GM21447 (cell line): Measurements from ENCODE around the gene GALNT8.

Source experiments
- ATAC-seq: cut with Tn5 transposase; IDR thresholded peaks from one replicate; pipeline ENCODE4 v1.9.1; 2021; ENCODE audit not compliant: unreplicated experiment

The GALNT8 gene

DNA sequence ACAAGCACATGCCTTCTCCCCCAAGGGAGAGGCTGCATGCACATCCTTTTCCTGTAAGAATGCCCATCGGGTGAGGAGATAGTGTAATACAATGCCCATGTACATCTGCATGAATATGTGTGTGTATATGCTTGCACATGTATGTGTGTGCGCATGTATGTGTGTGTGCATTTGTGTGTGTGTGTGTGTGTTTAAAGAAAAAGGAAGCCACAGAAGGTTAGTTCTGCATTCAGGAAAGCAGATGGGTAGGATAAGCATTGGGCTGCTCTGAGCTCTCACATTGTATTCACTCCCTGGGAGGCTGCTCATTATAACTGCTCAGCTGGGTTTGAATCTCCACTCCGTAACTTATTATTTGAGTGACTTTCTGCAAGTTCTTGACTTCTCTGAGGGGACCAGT, 74.3 kb downstream of the GALNT8 start:
- ATAC-seq: no peak

DNA sequence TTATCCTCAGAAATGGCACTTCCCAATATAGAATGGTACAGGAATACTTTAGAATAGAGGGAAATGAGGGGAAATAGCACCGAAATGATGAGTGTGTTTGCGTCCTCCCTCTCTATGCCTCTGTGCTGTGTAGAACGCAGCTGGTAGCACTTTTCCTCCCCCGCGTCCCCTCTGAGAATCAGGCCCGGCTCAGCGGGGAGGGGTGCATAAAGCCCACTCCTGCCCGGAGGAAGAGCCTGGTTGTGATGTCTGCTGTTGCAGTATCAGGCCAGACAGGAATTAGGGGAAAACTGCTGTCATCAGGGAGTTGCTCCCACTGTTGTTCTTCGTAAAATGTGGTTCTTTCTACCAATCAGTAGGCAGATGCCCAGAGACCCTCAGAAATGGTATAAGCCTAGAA, 76.0 kb downstream of the GALNT8 start:
- no peak for ATAC-seq

DNA sequence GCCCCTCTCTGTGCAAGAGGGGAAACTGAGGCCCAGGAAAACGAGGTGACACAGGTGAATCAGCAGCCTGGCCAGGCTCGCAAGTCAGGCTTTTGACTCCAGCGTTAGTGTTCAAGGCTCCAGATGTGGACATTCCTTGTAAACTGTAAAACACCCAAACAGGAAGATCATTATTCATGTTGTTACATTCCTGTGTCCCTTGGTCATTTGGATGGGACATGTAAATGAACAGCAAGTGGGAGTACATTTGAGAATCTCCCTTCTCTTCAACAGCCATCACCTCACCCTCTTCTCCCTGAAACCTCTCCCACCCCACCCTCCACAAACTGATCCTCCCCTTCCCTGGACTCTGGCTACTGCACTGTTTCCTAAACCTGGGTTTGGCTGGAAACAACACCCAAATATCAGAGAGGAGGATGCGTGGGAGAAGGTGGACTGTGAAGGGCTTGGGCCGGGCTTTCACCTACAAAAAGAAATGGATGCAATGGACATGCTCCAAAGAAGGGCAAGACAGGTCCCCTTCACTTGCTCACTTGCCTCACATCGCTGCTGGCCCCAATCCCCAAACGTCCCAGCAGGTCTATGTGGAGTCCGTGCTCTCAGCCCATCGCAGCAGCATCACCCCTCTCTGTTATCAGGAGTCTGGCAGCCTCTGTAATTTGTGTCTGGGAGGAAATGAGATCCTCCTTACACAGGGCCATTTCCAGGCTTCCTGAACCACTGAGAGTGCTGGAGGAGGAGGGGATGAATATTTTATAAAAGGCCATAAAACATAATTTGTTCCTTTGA, 76.7 kb downstream of the GALNT8 start:
- no peak for ATAC-seq

DNA sequence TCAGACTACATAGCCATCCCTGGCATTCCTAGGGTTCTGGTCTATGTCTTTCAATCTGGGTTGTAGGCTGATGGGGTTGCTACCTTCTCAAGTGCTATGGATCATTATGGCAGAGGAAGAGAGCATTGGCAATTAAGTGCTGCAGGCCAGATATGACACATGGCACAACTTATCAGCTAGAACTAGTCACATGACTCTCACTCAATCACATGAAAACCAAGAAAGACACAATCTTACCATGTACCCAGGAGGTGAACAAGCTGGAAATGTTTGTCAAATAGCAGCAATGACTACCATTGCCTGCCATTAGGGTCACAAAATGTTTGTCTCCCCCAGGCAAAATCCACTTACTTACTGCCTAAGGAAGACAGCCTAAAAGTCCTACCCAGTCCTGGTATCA, 80.4 kb downstream of the GALNT8 start:
- ATAC-seq: no peak

DNA sequence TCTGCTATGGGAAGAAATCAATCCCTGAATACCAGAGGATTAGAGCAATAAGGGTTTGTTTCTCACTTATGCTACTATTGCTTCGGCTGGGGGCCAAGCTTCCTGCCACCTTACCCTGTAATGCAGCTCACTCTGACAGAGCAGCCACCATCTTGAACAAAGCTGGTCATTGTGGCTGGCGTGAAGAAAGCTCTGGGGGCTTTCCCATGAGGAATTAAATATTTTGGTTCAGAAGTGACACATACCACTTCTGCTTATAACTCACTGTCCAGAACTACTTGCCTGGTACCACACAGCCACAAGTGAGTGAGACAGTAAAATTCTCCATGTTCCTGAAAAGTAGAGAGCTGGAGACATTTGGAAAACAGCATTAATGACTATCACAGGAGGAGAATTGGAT, 82.6 kb downstream of the GALNT8 start:
- ATAC-seq: no peak

DNA sequence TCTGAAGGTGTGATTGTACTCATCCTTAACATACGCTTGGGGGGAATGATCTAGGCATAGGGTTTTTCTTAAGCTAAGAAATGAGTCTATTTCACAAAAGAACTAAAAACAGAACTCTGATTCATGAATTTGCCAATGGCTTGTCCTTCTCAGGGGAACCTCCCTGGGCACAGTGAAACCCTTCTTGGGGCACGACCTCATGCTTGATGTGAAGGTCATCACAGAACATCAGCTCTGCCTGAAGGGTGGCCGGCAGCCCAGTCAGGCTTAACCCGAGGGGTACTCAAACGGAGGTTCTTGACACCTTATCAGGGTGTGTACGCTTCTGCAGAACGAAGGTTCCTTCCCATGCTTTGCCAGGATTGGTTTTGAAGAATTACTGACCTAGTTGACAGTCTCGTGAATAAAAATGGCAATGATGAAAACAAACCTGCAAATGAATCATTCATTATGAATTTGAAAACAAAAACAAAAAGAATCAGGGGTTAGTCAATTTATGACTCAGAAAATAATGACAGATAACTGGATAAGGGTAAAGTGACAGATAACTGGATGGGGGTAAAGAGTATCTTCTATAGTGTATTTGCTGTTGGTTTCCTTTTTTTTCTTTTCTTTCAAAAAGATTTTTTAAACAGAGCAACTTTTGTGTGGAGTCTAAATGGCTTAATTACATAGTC, 86.4 kb downstream of the GALNT8 start:
- ATAC-seq: no peak

DNA sequence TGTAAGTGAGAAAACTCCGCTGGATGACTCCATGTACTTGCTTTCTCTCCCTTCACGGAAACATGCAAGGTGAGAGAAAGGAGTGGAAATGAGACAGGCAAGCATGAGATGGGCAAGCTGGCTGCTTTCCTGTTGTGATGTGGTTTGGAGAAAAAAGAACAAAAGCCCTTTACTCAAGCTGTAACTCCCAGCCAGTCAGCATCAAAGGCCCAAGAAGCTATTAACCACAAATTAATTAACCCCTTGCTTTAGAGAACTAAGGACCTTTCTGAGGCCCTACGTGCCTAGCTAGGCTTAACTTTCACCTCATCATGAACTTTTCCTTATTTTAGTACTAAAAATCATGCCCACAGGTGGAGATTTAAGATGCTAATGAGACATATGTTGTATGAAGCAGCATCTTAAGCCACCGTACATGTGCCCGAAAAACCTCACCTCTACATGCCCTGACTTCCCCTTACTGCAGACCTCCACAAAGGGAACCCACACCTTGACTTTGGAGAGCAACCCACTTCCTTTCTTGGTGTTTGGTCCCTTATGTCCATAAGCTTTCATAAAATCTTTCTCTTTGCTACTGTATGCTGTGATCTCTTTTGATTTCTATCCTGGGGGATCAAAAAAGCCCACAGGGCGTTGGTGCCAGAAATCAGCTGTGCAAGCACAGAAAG, 87.0 kb downstream of the GALNT8 start:
- no peak for ATAC-seq

DNA sequence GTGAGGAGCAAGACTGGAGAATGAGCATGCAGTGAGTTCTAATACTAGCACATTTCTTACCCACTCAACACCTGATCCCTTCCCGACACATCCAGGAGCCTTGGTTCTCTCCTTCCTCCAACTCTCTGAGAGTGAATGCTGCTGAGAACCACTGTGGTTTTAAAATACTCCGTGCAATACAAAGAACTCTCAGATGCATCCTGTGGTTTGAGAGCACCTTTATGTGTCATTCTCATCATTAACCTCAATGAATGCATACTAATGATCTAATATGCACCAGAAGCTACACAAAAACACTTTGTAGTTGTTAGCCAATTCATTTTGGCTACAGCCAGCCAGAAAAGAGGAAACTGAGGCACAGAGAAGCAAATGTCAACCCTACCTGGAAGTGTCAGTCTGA, 87.6 kb downstream of the GALNT8 start:
- no peak for ATAC-seq

DNA sequence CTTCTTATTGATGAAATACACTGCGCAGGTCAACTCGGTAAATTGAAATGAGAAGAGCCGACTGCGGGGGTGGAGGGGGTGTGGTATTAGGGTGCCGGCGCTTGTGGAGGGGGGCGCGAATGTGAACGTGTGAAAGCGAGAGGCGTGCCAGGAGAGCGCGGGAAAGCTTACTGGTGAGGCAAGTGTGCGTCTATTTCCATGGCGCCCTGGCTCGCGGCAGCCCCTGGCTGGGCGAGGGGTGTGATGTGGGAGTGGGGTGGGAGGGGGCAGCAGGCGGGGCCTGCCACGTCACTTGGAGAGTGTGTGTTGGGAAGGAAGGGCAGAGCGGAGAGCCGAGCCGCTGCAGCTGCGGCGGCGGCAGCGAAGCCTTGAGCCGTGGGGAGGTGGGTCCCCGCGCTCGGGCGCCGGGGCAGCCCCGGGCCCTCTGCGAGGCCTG, 88.8 kb downstream of the GALNT8 start:
- ATAC-seq: no peak

DNA sequence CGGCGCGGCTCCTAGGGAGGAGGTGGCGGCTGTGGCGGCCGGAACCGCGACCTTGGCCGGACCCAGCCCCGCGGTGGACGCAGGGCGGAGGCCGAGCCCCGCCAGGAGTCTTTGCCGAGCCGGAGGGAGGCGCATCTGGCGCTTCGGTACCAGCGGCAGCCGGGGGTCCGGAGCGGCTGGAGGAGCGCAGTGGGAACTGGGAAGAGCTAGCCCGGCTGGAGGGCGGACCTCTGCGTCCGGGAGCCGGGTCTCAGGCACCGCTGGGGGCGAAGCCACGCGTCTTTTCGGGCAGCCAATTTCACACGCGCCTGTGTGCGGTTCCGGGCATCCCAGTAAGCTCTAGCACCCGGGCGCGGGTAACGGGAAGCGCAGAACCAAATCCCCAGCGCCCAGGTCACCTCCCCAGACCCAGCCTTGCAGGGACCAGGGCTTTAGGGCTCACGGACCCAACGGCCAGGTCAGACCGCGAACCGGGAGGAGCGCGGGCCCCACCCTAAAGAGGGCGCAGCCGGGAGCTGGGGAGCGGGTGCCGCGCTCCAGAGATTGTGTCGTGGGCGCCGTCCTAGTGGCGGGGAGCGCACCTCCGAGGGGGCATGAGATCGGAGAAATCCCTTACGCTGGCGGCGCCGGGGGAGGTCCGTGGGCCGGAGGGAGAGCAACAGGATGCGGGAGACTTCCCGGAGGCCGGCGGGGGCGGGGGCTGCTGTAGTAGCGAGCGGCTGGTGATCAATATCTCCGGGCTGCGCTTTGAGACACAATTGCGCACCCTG, 89.4 kb downstream of the GALNT8 start:
- ATAC-seq: no peak

DNA sequence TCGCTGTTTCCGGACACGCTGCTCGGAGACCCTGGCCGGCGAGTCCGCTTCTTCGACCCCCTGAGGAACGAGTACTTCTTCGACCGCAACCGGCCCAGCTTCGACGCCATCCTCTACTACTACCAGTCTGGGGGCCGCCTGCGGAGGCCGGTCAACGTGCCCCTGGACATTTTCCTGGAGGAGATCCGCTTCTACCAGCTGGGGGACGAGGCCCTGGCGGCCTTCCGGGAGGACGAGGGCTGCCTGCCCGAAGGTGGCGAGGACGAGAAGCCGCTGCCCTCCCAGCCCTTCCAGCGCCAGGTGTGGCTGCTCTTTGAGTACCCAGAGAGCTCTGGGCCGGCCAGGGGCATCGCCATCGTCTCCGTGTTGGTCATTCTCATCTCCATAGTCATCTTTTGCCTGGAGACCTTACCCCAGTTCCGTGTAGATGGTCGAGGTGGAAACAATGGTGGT, 90.0 kb downstream of the GALNT8 start:
- ATAC-seq: no peak

DNA sequence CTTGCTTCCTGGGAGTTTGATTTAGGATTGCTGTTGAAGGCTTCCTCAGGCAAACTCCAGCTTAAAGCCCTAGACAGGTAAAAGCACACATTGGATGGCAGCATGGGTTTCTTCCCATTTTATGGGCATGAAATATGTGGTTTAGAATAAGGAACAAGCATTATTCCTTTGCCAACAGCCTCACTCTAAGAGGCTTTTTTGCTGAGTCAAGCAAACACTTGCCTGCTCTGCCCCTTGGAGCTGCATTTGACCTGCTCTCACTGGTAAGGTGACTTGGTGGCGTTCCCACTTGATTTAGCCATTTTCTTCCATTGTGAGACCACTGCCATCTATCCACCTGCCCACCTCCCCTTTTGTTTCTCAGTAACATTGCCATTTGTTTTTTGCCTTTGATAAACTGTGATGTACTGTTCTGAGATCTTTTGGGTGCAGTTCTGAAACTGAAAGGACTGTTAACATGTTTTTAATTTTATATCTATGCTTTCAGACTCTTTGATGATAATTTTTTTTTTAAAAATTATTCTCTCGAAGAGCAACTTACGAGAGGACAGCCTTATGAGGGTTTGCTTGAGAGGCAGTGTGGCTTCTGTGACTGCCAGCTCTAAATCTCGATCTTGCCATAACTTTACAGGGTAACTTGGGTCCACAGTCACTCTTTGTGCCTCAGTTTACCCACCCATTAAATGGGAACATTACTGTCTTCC, 92.6 kb downstream of the GALNT8 start:
- ATAC-seq: no peak

DNA sequence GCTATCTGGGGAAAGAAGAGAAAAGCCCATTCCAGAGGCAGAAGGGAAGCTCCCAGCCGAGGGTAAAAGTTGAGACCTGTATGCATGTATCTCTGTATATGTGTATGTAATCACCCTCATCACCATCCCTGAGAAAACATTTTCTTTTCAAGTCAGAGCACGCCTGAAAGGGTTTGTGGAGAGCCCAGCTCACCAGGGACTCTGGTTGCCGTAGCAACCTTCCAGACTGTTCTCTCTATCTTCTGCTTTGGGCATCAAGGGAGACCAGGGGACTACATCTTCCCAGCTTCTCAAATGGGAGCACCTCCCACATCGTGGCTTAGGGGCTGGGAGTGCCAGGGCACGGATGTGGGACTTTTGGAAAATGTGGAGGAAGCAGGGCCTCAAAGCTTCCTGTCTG, 93.5 kb downstream of the GALNT8 start:
- ATAC-seq: no peak

DNA sequence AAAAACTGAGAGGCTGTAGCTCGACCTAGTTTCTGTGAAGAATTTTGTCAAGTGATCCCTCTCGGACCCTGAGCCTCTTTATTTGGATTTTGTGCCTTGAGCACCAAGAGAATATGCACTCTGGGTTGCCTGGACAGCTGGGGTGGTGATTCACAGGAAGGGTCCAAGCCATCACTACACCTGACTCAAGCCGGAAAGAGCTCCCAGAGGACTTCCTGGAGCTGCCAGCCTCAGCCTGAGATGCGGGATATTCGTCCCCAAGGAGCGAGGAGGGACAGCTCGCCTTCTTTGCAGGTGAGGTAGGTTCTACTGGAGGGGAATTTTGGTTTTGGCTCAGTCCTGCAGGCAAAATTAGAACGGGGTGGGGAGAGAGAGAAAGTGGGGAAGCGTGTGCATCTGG, 94.3 kb downstream of the GALNT8 start:
- ATAC-seq: no peak

DNA sequence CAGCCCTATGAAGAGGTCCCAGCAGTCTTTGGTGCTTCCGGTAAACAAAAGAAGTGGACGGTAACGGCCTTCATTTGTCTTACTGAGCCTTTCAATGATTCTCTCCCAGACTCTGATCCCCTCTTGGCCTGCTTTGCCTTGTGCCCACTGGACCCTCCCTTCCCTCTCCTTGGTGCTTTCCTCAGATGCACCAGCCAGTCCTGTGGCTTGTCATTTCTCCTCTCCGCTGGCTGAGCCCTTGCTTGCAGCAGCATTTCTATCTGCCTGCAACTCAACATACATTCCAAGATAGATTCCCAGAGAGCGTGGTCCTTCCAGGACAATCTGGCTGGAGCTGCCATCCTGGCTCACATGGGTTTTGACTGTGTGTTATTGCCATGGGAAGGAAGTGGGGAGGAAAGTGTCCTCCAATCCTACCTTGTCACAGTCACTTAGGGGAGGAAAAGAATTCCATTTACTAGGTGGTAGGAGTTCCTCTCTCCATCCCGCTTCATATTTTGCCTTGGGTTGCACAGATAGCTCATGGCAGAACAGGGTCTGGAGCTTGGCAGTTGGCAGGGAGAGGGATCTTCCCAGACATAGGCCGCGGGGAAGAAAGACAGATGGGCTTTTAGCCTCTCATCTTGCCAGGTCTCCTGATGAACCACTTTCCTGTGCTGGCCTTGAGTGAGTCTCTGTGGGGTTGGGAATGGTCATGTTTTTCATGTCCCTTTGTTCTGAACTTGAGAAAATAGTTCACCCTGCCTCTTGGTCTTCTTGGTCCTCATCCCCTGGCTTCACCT, 96.7 kb downstream of the GALNT8 start:
- no peak for ATAC-seq

DNA sequence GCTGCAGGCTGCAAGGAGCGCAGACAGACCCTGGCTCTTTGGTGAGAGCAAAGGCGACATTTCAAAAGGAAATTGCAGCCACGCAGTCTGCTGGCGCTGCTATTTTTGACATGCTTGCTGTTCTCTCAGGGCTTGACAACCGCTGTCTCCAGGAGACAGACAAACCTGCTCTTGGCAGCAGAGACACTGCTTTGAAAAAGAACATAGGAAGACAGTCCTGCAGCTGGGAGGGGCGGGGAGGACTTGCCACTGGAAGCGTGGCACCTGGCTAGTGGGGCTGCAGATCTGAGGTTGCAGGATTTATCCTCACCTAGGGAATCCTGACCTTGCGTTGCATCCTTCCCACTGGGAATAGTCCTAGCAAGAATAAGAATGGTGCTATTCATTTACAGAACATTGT, 97.7 kb downstream of the GALNT8 start:
- ATAC-seq: no peak

DNA sequence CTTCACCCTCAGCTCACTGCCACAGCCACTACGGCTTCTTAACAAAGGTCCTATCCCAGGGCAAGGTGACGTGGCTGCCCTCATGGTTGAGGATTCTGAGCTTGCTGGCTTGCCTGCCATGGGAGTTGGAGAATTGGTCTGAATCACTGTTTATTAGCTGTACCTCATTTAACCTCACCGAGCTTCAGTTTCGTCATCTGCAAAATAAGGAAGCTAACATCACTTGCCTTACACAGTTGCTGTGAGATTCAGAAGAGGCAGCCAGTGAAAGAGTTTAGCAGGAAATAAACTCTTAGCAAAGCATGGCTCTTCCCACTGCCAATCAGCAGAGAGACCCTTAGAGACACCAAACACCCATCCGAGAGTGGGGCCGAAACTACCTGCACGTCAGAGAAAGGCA, 99.5 kb downstream of the GALNT8 start:
- peak; percentile 67 for ATAC-seq

DNA sequence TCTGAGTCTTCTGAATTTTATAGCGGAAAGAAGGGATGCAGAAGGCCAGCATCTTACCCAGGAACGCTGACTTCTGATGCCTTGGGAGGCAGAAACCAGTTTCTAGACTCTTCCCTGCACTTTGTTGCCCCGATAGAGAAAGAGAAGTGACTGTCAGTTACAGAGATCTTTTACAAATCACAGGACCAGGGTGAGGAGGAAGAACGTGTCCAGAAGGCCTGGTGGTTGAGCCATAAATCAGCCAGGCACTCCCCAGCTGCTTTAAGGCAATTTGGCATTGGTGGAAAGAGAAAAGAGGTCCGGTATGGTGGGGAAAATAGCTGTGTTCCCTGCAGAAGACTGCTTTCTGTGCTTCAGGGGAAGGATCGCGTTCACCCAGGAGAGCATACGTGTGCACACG, 100.8 kb downstream of the GALNT8 start:
- no peak for ATAC-seq
